ENCODE results near the gene TLL2.

The TLL2 gene

DNA sequence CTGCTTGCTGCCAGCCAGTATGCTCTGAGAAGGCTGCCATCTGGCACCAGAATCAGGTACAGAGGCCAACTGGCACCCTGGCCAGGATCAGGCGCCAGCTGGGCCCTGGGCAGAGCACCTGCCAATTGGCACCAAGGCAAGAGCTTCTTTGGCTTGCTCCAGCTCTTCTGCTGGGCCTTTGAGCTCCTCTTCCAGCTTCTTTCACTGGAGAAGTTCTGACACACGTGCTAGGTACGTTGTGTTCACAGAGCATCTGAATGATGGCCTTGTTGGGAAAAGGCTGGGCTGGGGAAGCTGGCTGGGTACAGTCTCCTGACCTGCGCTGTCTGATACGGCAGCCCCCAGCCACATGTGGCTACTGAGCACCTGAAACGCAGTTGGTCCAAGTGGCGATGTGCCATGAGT is 123.3 kb downstream of the TLL2 start:
- DNase-seq (ENCODE audit: low read depth) = no peak

DNA sequence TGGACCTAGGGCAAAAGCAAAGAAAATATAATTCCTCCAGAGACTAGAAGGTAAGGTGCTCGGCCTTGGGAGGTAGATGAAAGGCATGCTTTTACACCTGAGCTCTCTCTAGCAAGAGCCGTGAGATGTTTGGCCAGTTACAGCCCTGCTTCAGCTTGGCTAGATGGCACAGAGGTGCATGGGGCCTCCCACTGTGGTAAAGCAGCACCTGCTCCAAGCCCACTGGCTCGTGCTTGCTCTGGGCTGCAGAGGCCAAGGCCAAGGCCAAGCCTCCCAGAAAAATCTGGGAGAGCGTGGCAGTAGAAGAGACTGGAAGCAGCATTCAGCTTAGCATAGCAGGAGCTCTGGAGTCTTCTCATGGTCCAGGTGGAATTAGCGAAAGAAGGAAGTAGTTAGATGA is 123.9 kb downstream of the TLL2 start:
- DNase-seq (ENCODE audit: low read depth) = no peak

DNA sequence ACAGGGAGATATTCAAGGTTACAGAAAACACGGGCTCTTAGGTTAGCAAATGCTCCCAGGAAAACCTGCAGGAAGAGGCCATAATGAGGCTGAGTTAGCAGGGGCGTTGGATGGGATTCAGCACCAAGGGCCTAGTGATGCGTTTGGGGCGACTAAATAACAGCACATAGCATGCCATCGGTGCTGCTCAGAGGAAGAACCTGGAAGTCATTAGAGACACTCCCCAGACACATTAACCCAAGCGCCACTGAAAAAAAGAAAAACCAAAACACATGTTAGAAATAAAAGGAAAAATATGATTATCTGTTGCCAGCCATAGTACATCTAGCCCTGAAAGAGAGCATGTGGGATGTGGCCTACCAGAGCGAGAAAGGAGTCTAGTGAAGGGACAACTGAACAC is 126.1 kb downstream of the TLL2 start:
- DNase-seq (ENCODE audit: low read depth) = no peak

DNA sequence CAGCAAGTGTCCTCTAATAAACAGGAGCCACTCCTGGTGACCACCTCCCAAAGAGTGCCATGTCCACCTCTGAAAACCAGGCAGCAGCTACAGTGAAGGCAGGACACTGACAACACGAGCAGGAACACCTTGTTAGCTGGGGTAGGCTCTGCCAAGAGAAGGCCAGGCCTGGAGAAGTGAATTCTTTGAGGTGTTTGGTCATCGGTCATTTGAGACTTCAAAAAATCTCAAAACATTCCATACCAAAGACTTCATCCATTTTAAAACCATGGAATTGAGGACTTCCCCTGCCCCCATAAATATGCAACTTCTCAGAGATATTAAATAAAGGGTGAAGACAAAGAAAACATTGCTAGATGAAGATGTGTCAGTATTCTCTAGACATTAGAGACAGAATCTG is 126.6 kb downstream of the TLL2 start:
- DNase-seq (ENCODE audit: low read depth) = no peak

DNA sequence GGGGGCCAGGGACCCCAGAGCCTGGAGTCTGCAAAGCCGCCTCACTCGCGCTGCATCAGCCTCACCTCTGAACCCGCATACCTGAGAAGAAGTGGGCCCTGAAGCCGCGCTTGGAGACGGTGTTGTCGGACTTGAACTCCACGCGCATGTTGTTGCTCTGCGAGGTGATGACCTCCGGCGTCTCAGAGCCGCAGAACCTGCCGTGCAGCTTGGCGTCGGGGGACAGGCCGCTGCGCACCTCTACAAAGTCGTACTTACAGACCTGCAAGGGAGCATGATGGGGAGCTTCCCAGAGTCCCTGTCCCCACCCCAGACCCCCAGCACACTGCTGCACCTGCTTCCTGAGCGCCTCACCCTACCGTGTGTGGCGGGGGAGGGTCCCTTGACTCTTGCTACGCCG is 129.2 kb downstream of the TLL2 start:
- DNase-seq (ENCODE audit: low read depth) = no peak

DNA sequence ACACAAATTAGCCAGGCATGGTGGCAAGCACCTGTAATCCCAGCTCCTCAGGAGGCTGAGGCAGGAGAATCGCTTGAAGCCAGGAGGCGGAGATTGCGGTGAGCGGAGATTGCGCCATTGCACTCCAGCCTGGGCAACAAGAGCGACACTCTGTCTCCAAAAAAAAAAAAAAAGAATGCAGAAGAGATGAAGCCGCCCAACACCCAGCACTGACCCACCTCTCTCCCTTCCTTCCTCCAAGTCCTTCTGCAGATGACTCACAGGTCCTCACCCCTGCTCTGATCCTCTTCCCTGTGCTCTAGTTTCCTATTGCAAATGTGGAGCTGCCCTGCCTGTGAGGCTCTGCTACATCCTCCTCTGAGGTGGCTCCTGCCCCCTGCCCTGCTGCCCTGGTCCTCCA is 132.9 kb downstream of the TLL2 start:
- DNase-seq (ENCODE audit: low read depth) = no peak

DNA sequence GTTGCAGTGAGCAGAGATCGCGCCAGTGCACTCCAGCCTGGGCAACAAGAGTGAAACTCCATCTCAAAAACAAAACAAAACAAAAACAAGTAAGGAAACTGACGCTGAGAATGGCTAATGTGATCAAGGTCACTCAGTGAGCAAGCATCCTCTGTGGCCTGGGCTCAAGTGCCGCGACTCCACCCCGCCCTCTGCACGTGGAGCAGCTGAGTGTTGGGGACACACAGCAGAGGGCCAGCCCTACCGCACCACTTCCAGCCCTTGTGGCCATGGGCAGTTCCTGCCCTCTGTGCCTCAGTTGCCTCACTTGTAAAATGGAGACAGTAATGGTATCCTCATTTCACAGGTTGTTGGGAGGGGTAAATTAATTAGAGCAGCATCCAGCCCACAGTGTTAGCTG is 134.0 kb downstream of the TLL2 start:
- DNase-seq (ENCODE audit: low read depth) = no peak

DNA sequence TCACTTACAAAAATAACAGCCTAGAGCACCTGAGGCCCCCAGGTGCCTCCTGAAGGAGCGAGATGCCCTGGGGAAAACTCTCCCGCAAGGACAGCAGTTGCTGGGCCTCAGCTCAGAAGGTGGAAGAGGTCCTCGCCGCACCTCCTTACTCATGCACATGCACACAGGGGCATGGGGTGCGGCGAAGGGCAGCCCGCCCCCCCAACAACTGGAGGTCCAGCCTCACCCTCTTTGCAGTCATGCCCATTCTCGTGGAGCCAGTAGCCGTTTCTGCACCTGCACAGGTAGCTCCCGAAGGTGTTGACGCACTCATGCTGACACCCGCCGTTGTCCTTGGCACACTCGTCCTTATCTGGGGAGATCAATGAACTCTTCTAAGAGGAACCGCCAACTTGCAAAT is 135.0 kb downstream of the TLL2 start:
- DNase-seq (ENCODE audit: low read depth) = no peak

DNA sequence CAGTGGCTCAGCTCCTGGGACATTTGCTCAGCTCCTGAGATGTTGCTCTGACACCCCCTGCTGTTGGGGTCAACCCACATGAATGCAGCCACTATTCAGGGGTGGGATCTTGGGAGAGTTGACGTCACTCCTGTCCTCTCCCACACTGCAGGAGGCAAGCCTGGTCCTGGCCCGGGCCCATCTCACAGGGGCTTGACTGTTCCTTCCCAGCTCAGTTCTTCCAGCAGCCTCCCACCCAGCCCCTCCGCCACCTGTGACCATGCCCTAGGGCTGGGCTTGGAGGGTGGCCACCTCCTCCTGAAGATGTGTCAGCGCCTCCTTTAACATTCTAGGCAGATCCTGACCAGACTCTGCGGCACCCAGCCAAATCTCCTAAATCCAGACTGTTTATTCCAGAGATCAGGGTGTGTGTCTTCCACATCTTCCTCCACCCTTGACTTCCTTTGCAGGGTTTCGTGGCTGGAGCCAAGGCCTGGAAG is 135.9 kb downstream of the TLL2 start:
- peak; percentile 22 for DNase-seq (ENCODE audit: low read depth)

DNA sequence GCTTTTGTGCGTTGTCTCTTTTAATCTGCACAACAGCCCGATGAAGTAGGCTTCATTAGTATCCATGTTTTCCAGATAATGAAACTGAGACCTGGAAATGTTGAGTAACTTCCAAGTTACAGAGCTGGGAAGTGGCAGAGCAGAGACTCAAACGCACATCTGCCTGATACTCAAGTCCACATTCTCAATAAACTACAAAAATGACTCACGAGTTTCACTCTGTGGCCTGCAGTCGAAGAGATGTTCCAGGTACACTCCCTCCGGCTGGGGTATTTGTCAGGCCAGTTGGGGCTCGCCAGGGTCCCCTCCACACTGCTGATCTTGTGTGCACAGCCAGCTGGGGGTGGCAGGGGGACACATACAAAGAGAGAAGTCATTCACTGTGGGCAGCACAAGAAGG is 137.2 kb downstream of the TLL2 start:
- no peak for DNase-seq (ENCODE audit: low read depth)

DNA sequence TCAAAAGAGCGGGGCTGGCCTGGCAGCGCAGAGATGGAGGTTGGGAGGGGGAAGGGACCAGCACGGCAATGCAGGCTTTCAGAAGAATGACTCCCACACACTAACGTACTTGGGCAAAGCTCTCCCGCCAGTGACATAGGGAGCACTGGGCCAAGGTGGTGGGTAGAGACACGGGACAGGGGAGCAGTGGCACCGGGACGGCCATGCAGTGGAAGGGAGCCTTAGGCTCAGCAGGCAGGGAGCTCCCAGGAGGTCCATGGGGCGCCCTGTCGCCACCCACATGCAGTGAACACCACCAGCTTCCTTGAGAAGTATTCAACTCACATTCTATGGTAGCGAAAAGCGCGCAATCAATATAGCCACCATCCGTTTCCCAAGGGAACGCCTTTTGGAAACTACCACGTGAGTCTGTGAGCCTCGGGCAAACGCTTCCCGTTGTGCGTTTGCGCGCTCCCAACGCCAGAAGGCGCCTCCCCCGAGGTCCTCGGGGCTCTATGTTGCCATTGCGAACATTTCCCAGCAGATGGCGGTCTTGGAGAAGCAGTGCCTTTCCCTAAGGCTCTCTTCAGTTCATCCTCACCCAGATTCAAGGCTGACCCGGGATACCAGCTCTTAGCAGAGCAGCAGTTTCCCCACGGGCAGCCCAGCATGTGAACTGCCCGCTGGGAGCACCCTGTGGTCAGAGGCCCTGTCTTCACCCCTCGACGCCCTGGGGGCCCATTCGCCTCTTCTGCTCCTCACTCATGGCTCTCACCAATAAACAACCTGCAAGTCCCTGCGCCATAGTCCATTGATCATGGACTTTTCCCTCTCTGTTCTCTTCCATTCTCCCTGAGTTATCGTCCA is 138.5 kb downstream of the TLL2 start:
- peak; percentile 57 for DNase-seq (ENCODE audit: low read depth)

DNA sequence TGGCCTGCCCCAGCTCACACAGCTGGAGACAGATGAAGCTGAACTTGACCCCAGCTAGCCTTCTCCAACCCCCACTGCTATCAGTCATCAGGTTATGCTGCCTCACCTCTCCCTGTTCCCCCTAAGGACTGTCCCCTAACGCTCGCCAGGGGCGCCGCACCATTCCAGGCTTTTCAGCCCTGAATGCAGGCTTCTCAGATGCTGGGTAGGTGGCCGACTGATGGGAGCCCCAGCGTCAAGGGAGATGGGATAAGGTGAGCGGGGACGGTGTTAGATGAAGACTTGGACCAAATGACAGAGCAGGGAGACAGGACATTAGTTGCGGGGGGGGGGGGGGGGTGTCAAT is 139.1 kb downstream of the TLL2 start:
- DNase-seq (ENCODE audit: low read depth) = no peak

DNA sequence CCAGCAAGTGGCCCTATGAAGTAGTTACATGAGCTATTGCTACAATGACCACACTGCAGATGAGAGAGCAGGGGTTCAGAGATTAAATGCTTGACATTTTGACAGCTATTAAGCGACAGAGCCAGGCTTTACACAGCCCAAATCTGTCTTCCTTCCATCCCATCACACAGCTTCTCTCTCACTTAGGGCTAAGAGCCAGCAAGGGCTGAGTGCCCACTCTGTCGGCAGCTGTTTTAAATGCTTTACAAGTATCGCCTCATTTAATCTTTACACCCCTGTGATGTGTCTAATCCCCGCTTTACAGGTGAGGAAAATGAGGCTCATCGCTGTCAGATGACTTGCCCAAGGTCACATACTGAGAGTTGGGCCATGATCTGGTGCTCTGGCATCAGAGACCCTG is 139.7 kb downstream of the TLL2 start:
- no peak for DNase-seq (ENCODE audit: low read depth)

DNA sequence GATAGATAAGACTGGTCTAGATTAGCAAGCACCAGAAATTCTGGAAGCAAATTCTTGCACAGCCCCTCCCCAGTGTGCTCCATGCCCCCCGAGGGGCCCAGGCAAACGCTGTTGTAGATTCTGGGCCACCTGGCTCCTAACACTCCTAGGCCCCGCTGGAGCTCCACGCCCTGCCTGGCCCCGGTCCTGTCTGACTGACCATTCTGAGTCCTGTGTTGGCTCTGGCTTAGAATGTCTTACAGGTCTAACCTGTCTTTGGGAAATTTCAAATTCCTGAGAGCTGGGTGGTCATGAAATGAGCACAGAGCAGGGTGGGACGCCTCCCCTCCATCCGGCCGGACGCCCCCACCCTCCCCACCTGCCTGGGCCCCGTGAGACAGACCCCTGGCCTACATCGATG is 142.4 kb downstream of the TLL2 start:
- DNase-seq (ENCODE audit: low read depth) = no peak

DNA sequence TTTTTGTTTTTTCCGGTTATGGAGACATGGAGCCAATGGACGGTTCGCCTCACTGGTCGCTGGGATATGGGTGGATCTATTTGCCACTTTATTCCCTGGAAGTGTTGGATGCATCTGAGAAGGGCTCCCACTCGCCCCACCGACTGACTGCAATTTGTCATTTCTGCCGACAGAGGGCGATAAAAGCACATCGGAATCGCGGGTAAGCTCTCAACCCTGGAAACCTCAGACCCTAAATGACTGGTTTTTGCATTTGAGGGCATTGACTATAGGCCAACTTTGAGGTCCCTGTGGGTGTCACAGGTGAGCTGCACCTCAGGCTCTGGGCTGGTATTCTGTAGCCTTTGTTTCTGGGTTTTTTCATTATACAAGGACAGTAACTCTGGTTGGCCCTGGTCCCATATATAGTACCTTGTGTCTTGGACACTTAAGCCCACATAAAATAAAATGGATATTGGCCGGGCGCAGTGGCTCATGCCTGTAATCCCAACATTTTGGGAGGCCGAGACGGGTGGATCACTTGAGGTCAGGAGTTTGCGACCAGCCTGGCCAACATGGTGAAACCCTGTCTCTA is 143.1 kb downstream of the TLL2 start:
- no peak for DNase-seq (ENCODE audit: low read depth)

DNA sequence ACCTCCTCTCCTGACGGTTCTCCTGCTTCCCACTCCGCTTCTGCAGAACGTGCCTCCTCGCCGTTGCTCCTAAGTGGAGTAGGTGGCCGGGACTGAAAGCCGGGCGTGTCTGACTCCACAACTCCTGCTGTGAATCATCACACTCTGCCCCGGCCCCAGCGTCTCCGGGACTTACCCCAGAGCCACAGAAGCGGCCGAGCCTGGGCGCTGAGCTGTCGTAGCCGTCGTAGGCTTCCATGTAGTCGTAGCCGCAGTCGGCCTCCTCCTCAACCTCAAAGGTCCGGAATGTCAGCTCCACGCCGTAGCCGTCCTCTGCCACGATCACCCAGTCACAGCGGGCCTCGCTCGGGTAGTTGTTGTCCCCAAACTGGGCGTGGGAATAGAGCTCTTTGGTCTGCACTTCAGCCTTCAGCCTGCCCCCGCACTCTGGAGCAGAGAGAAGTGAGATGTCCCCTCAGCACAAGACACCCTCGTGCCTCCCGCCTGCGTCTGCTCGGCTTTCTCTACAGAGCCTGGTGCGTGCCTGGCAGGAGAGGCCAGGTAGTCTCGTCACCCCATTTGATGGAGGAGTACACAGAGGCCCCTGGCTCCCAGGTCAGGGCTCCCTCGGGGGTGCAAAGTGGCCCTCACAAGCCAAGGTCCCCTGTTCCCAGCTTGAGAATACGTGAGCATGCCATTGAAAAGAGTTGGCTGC is 143.7 kb downstream of the TLL2 start:
- no peak for DNase-seq (ENCODE audit: low read depth)

DNA sequence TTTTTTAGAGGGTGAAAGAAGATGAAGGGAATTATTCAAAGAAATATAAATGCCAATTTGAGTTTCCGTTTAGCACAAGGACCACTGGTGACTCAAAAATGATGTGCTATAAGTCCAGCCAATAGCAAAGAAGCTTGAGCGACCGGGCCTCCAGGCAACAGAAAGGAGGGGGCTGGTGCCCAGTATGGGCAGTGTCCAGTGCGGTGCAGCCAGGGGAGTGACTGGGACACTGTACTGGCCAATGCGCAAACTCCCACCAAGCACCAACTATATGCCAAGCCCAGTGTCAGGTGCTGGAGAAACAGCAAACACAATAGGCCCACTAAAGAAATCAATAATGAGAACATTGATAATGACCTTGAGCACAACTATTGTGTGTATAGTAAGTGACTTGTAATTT is 144.8 kb downstream of the TLL2 start:
- no peak for DNase-seq (ENCODE audit: low read depth)

DNA sequence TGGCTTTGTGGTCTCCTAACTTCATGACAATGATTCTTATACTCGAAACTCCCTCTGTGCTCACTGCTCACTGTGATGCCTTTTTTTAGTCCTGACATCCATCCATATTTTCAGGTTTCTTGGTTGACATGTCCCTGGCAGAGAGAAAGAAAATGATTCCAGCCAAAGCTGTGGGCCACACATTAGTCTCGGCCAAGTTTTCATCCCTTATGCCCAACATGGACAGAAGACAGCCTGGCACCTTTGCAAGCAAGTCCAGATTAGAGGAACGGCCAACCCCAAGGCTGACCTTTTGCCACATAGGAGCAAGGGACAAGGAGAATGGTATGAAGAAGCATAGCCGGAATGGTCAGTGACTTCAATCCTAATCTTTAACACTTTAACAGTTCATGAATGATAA is 146.3 kb downstream of the TLL2 start:
- no peak for DNase-seq (ENCODE audit: low read depth)

DNA sequence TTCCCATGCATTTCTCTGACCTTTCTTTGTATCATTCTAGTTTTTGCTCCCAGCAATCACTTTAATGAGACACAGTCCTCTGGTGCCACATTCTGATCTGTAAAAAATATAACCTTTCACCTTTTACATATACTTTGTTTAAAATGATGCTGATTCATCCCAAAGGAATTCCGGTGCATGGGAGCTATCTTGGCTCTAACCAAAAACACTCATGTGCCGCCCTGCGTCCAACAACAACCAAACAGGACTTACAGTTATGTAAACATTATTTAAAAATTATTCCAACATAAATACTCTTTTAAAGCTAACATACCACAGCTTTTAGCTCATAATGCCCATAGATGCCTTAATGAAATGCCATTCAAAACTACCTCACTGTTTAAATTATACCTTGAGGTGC is 147.2 kb downstream of the TLL2 start:
- no peak for DNase-seq (ENCODE audit: low read depth)

DNA sequence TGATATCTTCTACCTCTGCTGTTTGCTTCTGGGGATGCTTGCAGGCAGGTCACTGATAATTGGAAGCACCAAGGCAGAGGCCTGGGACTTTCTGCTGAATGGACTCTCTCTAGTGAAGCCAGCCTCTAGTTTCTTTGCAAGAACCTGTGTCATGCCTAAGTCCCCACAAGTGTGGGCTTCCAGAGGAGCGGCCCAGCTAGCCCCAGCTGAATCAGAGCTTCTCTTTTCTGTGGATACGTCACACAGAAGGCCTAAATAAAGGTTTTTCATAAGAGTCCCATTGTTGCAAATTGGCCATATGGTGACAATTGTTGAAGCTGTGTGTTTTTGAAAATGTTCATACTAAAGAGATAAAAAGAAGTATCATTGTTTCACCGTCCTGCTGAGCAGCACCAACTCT is 148.2 kb downstream of the TLL2 start:
- no peak for DNase-seq (ENCODE audit: low read depth)

DNA sequence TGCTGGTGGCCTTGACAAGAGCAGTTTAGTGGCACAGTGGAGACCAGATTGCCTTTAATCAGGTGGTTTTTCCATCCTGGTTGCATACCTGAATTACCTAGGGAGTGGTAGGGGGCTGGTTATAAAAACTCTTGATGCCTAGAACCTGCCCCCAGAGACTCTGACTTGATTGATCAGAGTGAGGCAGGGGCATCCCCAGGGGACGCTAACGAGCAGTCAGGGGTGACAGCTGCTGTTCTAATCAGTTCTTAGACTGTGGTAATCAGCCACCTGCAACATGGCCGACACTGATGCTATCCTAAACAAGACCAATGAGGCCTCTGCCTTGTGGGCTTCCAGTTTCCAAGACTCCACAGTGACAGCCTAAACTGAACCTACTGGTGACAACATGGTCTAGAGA is 153.0 kb downstream of the TLL2 start:
- DNase-seq (ENCODE audit: low read depth) = no peak

DNA sequence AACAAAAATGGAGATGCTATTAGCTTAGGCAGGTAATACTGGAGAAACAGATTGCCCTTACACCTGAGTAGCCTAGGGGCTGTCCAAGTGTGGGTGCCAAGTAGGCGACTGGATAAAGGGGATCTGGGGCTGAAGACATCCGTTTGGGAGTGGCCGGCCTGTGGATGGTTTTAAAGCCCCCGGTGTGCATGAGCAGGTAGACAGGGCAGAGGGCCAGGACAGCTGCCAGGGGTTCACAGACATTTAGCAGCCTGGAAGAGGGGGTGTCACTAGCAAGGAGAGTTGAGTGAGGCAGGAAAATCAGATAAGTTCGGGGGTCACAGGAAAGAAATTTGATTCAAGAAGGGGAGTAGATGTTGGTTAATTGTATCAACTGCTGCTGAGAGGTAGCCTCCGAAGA is 153.4 kb downstream of the TLL2 start:
- DNase-seq (ENCODE audit: low read depth) = no peak

DNA sequence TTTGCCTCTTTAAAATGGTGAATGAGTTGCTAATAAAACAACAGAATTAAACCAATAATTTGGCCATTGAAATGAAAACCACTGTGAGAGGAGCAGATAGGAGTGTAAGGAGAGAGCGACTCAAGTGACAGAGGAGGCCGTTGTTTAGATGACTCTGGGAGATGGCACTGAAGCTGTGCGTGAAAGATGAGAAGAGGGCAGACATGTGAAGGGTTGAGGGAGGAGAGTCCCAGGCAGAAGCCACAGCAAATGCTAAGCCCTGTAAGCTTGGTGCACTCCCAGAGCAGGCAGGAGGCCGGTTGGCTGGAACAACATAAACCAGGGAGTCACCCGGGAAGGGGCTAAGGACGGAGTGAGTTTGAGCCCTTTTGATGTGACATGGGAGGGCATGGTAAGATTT is 154.1 kb downstream of the TLL2 start:
- DNase-seq (ENCODE audit: low read depth) = no peak

Measured in non-pigmented ciliary epithelial cell (primary cell).